Prostate gland (tissue), 2 donors: ENCODE measurements around the gene SAV1. TPM values are rescaled to one million over a fixed set of nuclear protein-coding genes. Genes with fewer than 3 reads are reported as not detected.

ENCODE experiments used
- DNase-seq: peaks from one replicate; pipeline ENCODE4 v3.0.0-alpha.2; 2019; ENCODE audit warnings: low spot score
- H3K27ac ChIP-seq, 2 donors: fragments of 200-600 bp; sonication (generic); 2 replicates each; pipeline ENCODE4 v1.5.1; 2017 to 2019
- H3K27me3 ChIP-seq: fragments of 200-600 bp; sonication (generic); replicated peaks from 2 replicates; pipeline ENCODE4 v1.5.1; 2019; ENCODE audit not compliant: insufficient read depth
- H3K36me3 ChIP-seq, 2 donors: fragments of 200-600 bp; sonication (generic); 1 replicate in 1 of 2; 2 replicates in 1 of 2; pipeline versions ENCODE4 v1.5.1 to v1.8.1; 2017 to 2019
- H3K4me1 ChIP-seq: fragments of 200-600 bp; sonication (generic); replicated peaks from 2 replicates; pipeline ENCODE4 v1.5.1; 2019
- H3K4me3 ChIP-seq, 2 donors: fragments of 200-600 bp; sonication (generic); 2 replicates each; pipeline ENCODE4 v1.5.1; 2017 to 2019
- H3K9me3 ChIP-seq: fragments of 200-600 bp; sonication (generic); 2 replicates; pipeline ENCODE4 v1.5.1; 2017
- CTCF ChIP-seq, 4 experiments: fragments of 200-600 bp in 2 of 4; fragments of 450-650 bp in 2 of 4; sonication (generic) in 2 of 4; IDR thresholded peaks; 1 replicate in 3 of 4; 2 replicates in 1 of 4; pipeline ENCODE4 v1.5.1; 2016 to 2019; ENCODE audit warnings: antibody characterized with exemption in 4 of 4, mild to moderate bottlenecking in 2 of 4, moderate library complexity in 2 of 4
- POLR2A ChIP-seq: fragments of 450-650 bp; IDR thresholded peaks from one replicate; pipeline ENCODE4 v1.6.1; 2016; ENCODE audit warnings: antibody characterized with exemption, mild to moderate bottlenecking
- POLR2AphosphoS5 ChIP-seq: sonication (generic); formaldehyde crosslinking; IDR thresholded peaks from one replicate; pipeline ENCODE4 v1.6.1; 2017; ENCODE audit warnings: antibody characterized with exemption
- WGBS: methylation state at CpG from one replicate; pipeline ENCODE4 v1.1.5; 2018; 5-methylcytosine and 5-hydroxymethylcytosine counted together
- intact Hi-C: fragments of 100-400 bp; cut with DNase I; formaldehyde crosslinking; loops from one replicate; pipeline ENCODE4 v1.14.2; 2022
- total RNA-seq, 2 donors: library from RNA; depleted of rRNA; stranded (reverse); fragments of >200 nt; gene quantifications; one replicate each; pipeline ENCODE4 v1.1.0, GENCODE V29; 2016

SAV1 gene
- total RNA-seq, 2 donors from 2014 or later: 29.4 to 105 TPM

GRCh38 chr14:50679674-50680073, 11.6 kb upstream of the SAV1 start:
- Histone ChIP-seq H3K36me3 (no peaks in the 10 kb centered on the region), H3K4me1 (no peaks in the 10 kb centered on the region), H3K27ac (no peak overlapping the region), H3K9me3 (no peaks in the 10 kb centered on the region), H3K27me3 (no peaks in the 10 kb centered on the region), H3K4me3 (no peak overlapping the region)
- no peak for DNase-seq
- TF ChIP-seq POLR2A (no peak), CTCF (IDR thresholded peaks at IDR 0.05) (no peak), POLR2AphosphoS5 (no peak)
- intact Hi-C loops: no loop called here

GRCh38 chr14:50678163-50678562, 10.1 kb upstream of the SAV1 start:
- Histone ChIP-seq H3K27ac (peak overlapping the region in 1 of 2 donors; percentile 1), H3K27me3 (no peaks in the 10 kb centered on the region), H3K4me1 (no peaks in the 10 kb centered on the region), H3K36me3 (no peaks in the 10 kb centered on the region), H3K9me3 (no peaks in the 10 kb centered on the region), H3K4me3 (no peak overlapping the region)
- 75% methylated on average over 5 of the region's 5 CpGs for WGBS
- DNase-seq: no peak
- intact Hi-C loops: no loop called here
- TF ChIP-seq POLR2A (no peak), CTCF (IDR thresholded peaks at IDR 0.05) (no peak), POLR2AphosphoS5 (no peak)

GRCh38 chr14:50677527-50678063, 9.5 kb upstream of the SAV1 start:
- no peaks in the 10 kb centered on the region for H3K27me3 ChIP-seq
- H3K4me1 ChIP-seq: no peaks in the 10 kb centered on the region
- WGBS: 33% methylated on average over 5 of the region's 5 CpGs
- DNase-seq: peak; percentile 20
- peak overlapping the region in 1 of 2 donors; percentile 52 for H3K27ac ChIP-seq
- H3K9me3 ChIP-seq: no peaks in the 10 kb centered on the region
- no peaks in the 10 kb centered on the region for H3K36me3 ChIP-seq
- no peak overlapping the region for H3K4me3 ChIP-seq
- intact Hi-C loops: no loop called here
- TF ChIP-seq POLR2AphosphoS5 (peak; percentile 64), CTCF (IDR thresholded peaks at IDR 0.05) (no peak), POLR2A (no peak)

- TF ChIP-seq POLR2AphosphoS5 (no peak), CTCF (IDR thresholded peaks at IDR 0.05) (no peak), POLR2A (no peak)
- H3K4me3 ChIP-seq: no peak overlapping the region
These were observed 8.9 kb upstream of the SAV1 start for GRCh38 chr14:50676814-50677516.

GRCh38 chr14:50675597-50675996, 7.5 kb upstream of the SAV1 start:
- DNase-seq: no peak
- H3K27ac ChIP-seq: no peak overlapping the region
- no peak for TF ChIP-seq POLR2A
- no peak for TF ChIP-seq CTCF (IDR thresholded peaks at IDR 0.05)
- TF ChIP-seq POLR2AphosphoS5: no peak
- no peaks in the 10 kb centered on the region for H3K27me3 ChIP-seq
- no peak overlapping the region for H3K4me3 ChIP-seq
- no peaks in the 10 kb centered on the region for H3K36me3 ChIP-seq
- intact Hi-C loops: no loop called here
- 90% methylated on average over 2 of the region's 2 CpGs for WGBS
- H3K9me3 ChIP-seq: no peaks in the 10 kb centered on the region
- H3K4me1 ChIP-seq: no peaks in the 10 kb centered on the region

More at GRCh38 chr14:50676814-50677516, 8.9 kb upstream of the SAV1 start:
- Histone ChIP-seq H3K27me3 (no peaks in the 10 kb centered on the region), H3K36me3 (no peaks in the 10 kb centered on the region), H3K9me3 (no peaks in the 10 kb centered on the region), H3K4me1 (no peaks in the 10 kb centered on the region), H3K27ac (peak overlapping the region in 1 of 2 donors; percentile 52)
- DNase-seq: no peak
- intact Hi-C loops: no loop called here
- WGBS: 72% methylated on average over 7 of the region's 7 CpGs
